NCI-H2227 (cell line): ENCODE data around the gene SPTBN1.
"Not testable (repeated sequence)": the region's sequence is repeated elsewhere in the genome, so short reads cannot be mapped to it uniquely, and the experiment has no call there.

Experiments used
- DNase-seq: peaks from one replicate; lab custom pipeline; 2025; ENCODE audit not compliant: unreplicated experiment; lab: John Stamatoyannopoulos, UW

SPTBN1 gene

GRCh38 chr2:54691445-54692135, 235.5 kb downstream of the SPTBN1 start:
- DNase-seq, result peak; percentile 13

GRCh38 chr2:54692556-54692955, 236.4 kb downstream of the SPTBN1 start:
- DNase-seq, result no peak

- DNase-seq, result no peak
Measured at GRCh38 chr2:54695378-54695777, 239.3 kb downstream of the SPTBN1 start.

GRCh38 chr2:54697934-54698333, 241.8 kb downstream of the SPTBN1 start:
- DNase-seq, result no peak

GRCh38 chr2:54698926-54699325, 242.8 kb downstream of the SPTBN1 start:
- DNase-seq, result not testable (repeated sequence)

GRCh38 chr2:54699665-54700064, 243.5 kb downstream of the SPTBN1 start:
- DNase-seq, result no peak

- DNase-seq, result no peak
Measured at GRCh38 chr2:54701029-54701428, 244.9 kb downstream of the SPTBN1 start.

GRCh38 chr2:54704238-54704637, 248.1 kb downstream of the SPTBN1 start:
- no peak for DNase-seq

- DNase-seq, result peak; percentile 65
Measured at GRCh38 chr2:54704688-54705605, 248.8 kb downstream of the SPTBN1 start.

GRCh38 chr2:54706622-54707021, 250.5 kb downstream of the SPTBN1 start:
- DNase-seq, result no peak

- peak; percentile 63 for DNase-seq
Measured at GRCh38 chr2:54708584-54709335, 252.6 kb downstream of the SPTBN1 start.

GRCh38 chr2:54709336-54709809, 253.2 kb downstream of the SPTBN1 start:
- DNase-seq, result peak; percentile 44

GRCh38 chr2:54710216-54710615, 254.1 kb downstream of the SPTBN1 start:
- DNase-seq, result no peak

GRCh38 chr2:54712516-54712915, 256.4 kb downstream of the SPTBN1 start:
- no peak for DNase-seq

GRCh38 chr2:54714996-54715395, 258.9 kb downstream of the SPTBN1 start:
- no peak for DNase-seq

GRCh38 chr2:54716375-54716774, 260.2 kb downstream of the SPTBN1 start:
- DNase-seq, result no peak

GRCh38 chr2:54720563-54720962, 264.4 kb downstream of the SPTBN1 start:
- DNase-seq, result peak; percentile 11
